A549 (cell line): ENCODE data around the gene BNIP3. TPM values are rescaled to one million over a fixed set of nuclear protein-coding genes. Genes with fewer than 3 reads are reported as not detected.

Source experiments
- ATAC-seq, 2 experiments: fragments of 200-7000 bp in 1 of 2; fragments of >200 bp in 1 of 2; cut with Nextera tagmentation in 1 of 2; cut with Tn5 transposase in 1 of 2; 3 replicates each; pipeline versions ENCODE4 v1.8.0 to v1.9.1; 2018 to 2020; ENCODE audit warnings: mild to moderate bottlenecking in 1 of 2, moderate library complexity in 1 of 2
- CTCF ChIA-PET: fragments of 300-600 bp; sonication (Branson Sonifier 250); formaldehyde crosslinking; extraction: SDS; loops from one replicate; lab custom pipeline; 2021; ENCODE audit warnings: antibody characterized with exemption, inconsistent platforms; lab: Yijun Ruan, JAX
- POLR2A ChIA-PET: fragments of 350-600 bp; formaldehyde crosslinking; extraction: SDS; loops from one replicate; lab custom pipeline; 2021; ENCODE audit warnings: antibody characterized with exemption, inconsistent platforms; lab: Yijun Ruan, JAX
- DNase-seq, 2 experiments: peaks; one replicate each; pipeline versions ENCODE4 v3.0.0 to v3.0.0-alpha.2; 2011 to 2016; ENCODE audit warnings: low read depth in 1 of 2, low spot score in 1 of 2
- FAIRE-seq: peaks from 2 replicates; lab custom pipeline; 2011; peaks lifted over from hg19 to GRCh38; lab: Jason Lieb, UNC
- H3K27ac ChIP-seq, 2 experiments: fragments of >200 bp; sonication (Bioruptor Twin); formaldehyde crosslinking; 3 replicates each; pipeline ENCODE4 v1.5.1; 2016 to 2017
- H3K4me1 ChIP-seq: fragments of >200 bp; sonication (Bioruptor Twin); formaldehyde crosslinking; 3 replicates; pipeline ENCODE4 v1.6.1; 2016
- H3K4me2 ChIP-seq: fragments of >200 bp; sonication (Bioruptor Twin); formaldehyde crosslinking; 3 replicates; pipeline ENCODE4 v1.6.1; 2016
- H3K4me3 ChIP-seq: fragments of >200 bp; sonication (Bioruptor Twin); formaldehyde crosslinking; 3 replicates; pipeline ENCODE4 v1.5.1; 2016
- H3K9me3 ChIP-seq: fragments of >200 bp; sonication (Bioruptor Twin); formaldehyde crosslinking; 3 replicates; pipeline ENCODE4 v1.6.1; 2016
- CBX2 ChIP-seq: fragments of 200-600 bp; sonication (generic); IDR thresholded peaks from 2 replicates; pipeline ENCODE4 v1.6.1; 2016; ENCODE audit warnings: low read depth, mild to moderate bottlenecking, borderline replicate concordance
- CBX8 ChIP-seq: fragments of 200-600 bp; sonication (generic); IDR thresholded peaks from 2 replicates; pipeline ENCODE4 v1.6.1; 2016
- CEBPB ChIP-seq, 2 experiments: fragments of >200 bp in 1 of 2; sonication (Bioruptor Twin) in 1 of 2; formaldehyde crosslinking in 1 of 2; IDR thresholded peaks; 2 replicates each; pipeline ENCODE4 v1.6.1; 2012 to 2016
- EHF ChIP-seq: fragments of 250-450 bp; sonication (Bioruptor Pico); IDR thresholded peaks from 2 replicates; pipeline ENCODE4 v1.5.0; 2020; ENCODE audit warnings: mild to moderate bottlenecking
- FOSB ChIP-seq: fragments of 250-450 bp; sonication (Bioruptor Pico); IDR thresholded peaks from 2 replicates; pipeline ENCODE4 v1.5.0; 2020; ENCODE audit warnings: mild to moderate bottlenecking, moderate library complexity
- FOSL2 ChIP-seq, 2 experiments: fragments of 450-650 bp in 1 of 2; fragments of >200 bp in 1 of 2; sonication (Bioruptor Twin) in 1 of 2; formaldehyde crosslinking; IDR thresholded peaks; 2 replicates each; pipeline versions ENCODE4 v1.5.0 to v1.6.1; 2016 to 2020; ENCODE audit warnings: mild to moderate bottlenecking in 1 of 2, moderate library complexity in 1 of 2
- FOXS1 ChIP-seq: fragments of 250-450 bp; sonication (Bioruptor Pico); IDR thresholded peaks from 2 replicates; pipeline ENCODE4 v1.5.0; 2020; ENCODE audit warnings: mild to moderate bottlenecking, moderate library complexity
- HDAC2 ChIP-seq: fragments of 200-600 bp; sonication (generic); IDR thresholded peaks from 2 replicates; pipeline ENCODE4 v1.6.1; 2016
- HOXB13 ChIP-seq: fragments of 250-450 bp; sonication (Bioruptor Pico); IDR thresholded peaks from 2 replicates; pipeline ENCODE4 v1.5.0; 2020; ENCODE audit warnings: low read depth, mild to moderate bottlenecking, moderate library complexity
- HOXB5 ChIP-seq: fragments of 250-450 bp; sonication (Bioruptor Pico); IDR thresholded peaks from 2 replicates; pipeline ENCODE4 v1.5.0; 2020; ENCODE audit warnings: mild to moderate bottlenecking, moderate library complexity
- KDM5A ChIP-seq: fragments of 200-600 bp; sonication (generic); IDR thresholded peaks from 2 replicates; pipeline ENCODE4 v1.6.1; 2016; ENCODE audit warnings: antibody characterized with exemption, mild to moderate bottlenecking
- MAFK ChIP-seq: fragments of 450-650 bp; IDR thresholded peaks from 2 replicates; pipeline ENCODE4 v1.6.1; 2014; ENCODE audit not compliant: partially characterized antibody
- NPAS2 ChIP-seq: fragments of 250-450 bp; sonication (Bioruptor Pico); IDR thresholded peaks from 2 replicates; pipeline ENCODE4 v1.8.0; 2022; ENCODE audit warnings: mild to moderate bottlenecking, moderate library complexity, borderline replicate concordance
- NR3C1 ChIP-seq: fragments of >200 bp; sonication (Bioruptor Twin); formaldehyde crosslinking; IDR thresholded peaks from 3 replicates; pipeline ENCODE4 v1.6.1; 2017
- PBX3 ChIP-seq: IDR thresholded peaks from 2 replicates; pipeline ENCODE4 v1.6.1; 2012
- POLR2AphosphoS2 ChIP-seq: conservative IDR thresholded peaks from 2 replicates; pipeline ENCODE4 v1.6.1; 2012; ENCODE audit warnings: low read length, improper control_type of control experiment, inconsistent platforms
- RAD21 ChIP-seq, 2 experiments: fragments of >200 bp in 1 of 2; sonication (Bioruptor Twin) in 1 of 2; formaldehyde crosslinking in 1 of 2; IDR thresholded peaks in 1 of 2; conservative IDR thresholded peaks in 1 of 2; 2 replicates in 1 of 2; 3 replicates in 1 of 2; pipeline ENCODE4 v1.6.1; 2012 to 2018; ENCODE audit warnings: inconsistent platforms in 1 of 2
- RCOR1 ChIP-seq: fragments of 150-350 bp; IDR thresholded peaks from 2 replicates; pipeline ENCODE4 v1.6.1; 2014; ENCODE audit warnings: antibody characterized with exemption, low read length, low read depth
- SMC3 ChIP-seq: fragments of >200 bp; sonication (Bioruptor Twin); formaldehyde crosslinking; IDR thresholded peaks from 3 replicates; pipeline ENCODE4 v1.6.1; 2018; ENCODE audit warnings: inconsistent platforms
- TFCP2L1 ChIP-seq: fragments of 250-450 bp; sonication (Bioruptor Pico); IDR thresholded peaks from 2 replicates; pipeline ENCODE4 v1.5.0; 2021; ENCODE audit warnings: mild to moderate bottlenecking
- ZFP36 ChIP-seq: fragments of 450-650 bp; IDR thresholded peaks from 2 replicates; pipeline ENCODE4 v1.6.1; 2014; ENCODE audit warnings: borderline replicate concordance; ENCODE audit not compliant: partially characterized antibody
- WGBS: methylation state at CpG from one replicate; pipeline ENCODE4 v1.1.6; 2017; ENCODE audit errors: missing lambda C conversion rate; 5-methylcytosine and 5-hydroxymethylcytosine counted together
- polyA plus RNA-seq, 4 experiments: library from polyadenylated mRNA; depleted of rRNA in 3 of 4; stranded (reverse); fragments of >200 nt; fragmentation: RNase III in 1 of 4; extraction: RNeasy Plus Mini Kit Qiagen cat#74134 plus additional on column Dnase treatment in 1 of 4; gene quantifications; 2 replicates in 3 of 4; 3 replicates in 1 of 4; pipeline ENCODE4 v1.2.3, GENCODE V29; 2011 to 2017
- TF ChIP-seq, protein P1 (sequence below): fragments of 200-600 bp; sonication (generic); IDR thresholded peaks from 2 replicates; pipeline ENCODE4 v1.6.1; 2016; ENCODE audit warnings: antibody characterized with exemption, mild to moderate bottlenecking, moderate library complexity
- TF ChIP-seq, protein P2 (sequence below): fragments of 150-350 bp; IDR thresholded peaks from 2 replicates; pipeline ENCODE4 v1.6.1; 2014; ENCODE audit warnings: low read depth, mild to moderate bottlenecking, low read length

BNIP3 gene
- polyA plus RNA-seq, 2 of the 4 experiments (the other 2 are of a cell fraction): 46.9 to 51.2 TPM

- DNase-seq (no peak), ATAC-seq (no peak), FAIRE-seq (no peak)
- Histone ChIP-seq H3K4me2 (no peak overlapping the region), H3K4me3 (no peak overlapping the region), H3K27ac (no peak overlapping the region), H3K4me1 (peaks cover 5% of the 10 kb centered on the region; the same call in 1 of the 3 replicates), H3K9me3 (no peaks in the 10 kb centered on the region)
- WGBS: 93% methylated on average over 20 of the region's 20 CpGs
- POLR2A ChIA-PET: interaction anchor here (0.6 kb wide), 1 partner anchor 220 kb away, joined by 3 read pairs; no protein-coding TSS in a partner anchor
- TF ChIP-seq RCOR1 (no peak), CBX8 (no peak), RAD21 (conservative IDR thresholded peaks at IDR 0.05 in 1 of 2, IDR thresholded peaks at IDR 0.05 in 1 of 2) (no peak), NPAS2 (CRISPR knock-in tag) (no peak), KDM5A (no peak), FOSB (CRISPR knock-in tag) (no peak), EHF (CRISPR knock-in tag) (no peak), HOXB13 (CRISPR knock-in tag) (no peak), FOXS1 (CRISPR knock-in tag) (no peak), TFCP2L1 (no peak), PBX3 (no peak), NR3C1 (no peak), CBX2 (no peak), FOSL2 (IDR thresholded peaks at IDR 0.05) (no peak), FOSL2 (CRISPR knock-in tag; IDR thresholded peaks at IDR 0.05) (no peak), HOXB5 (CRISPR knock-in tag) (no peak), CEBPB (IDR thresholded peaks at IDR 0.05) (no peak), HDAC2 (no peak), ZFP36 (no peak)
- TF ChIP-seq, protein P1, sequence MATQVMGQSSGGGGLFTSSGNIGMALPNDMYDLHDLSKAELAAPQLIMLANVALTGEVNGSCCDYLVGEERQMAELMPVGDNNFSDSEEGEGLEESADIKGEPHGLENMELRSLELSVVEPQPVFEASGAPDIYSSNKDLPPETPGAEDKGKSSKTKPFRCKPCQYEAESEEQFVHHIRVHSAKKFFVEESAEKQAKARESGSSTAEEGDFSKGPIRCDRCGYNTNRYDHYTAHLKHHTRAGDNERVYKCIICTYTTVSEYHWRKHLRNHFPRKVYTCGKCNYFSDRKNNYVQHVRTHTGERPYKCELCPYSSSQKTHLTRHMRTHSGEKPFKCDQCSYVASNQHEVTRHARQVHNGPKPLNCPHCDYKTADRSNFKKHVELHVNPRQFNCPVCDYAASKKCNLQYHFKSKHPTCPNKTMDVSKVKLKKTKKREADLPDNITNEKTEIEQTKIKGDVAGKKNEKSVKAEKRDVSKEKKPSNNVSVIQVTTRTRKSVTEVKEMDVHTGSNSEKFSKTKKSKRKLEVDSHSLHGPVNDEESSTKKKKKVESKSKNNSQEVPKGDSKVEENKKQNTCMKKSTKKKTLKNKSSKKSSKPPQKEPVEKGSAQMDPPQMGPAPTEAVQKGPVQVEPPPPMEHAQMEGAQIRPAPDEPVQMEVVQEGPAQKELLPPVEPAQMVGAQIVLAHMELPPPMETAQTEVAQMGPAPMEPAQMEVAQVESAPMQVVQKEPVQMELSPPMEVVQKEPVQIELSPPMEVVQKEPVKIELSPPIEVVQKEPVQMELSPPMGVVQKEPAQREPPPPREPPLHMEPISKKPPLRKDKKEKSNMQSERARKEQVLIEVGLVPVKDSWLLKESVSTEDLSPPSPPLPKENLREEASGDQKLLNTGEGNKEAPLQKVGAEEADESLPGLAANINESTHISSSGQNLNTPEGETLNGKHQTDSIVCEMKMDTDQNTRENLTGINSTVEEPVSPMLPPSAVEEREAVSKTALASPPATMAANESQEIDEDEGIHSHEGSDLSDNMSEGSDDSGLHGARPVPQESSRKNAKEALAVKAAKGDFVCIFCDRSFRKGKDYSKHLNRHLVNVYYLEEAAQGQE: no peak
- TF ChIP-seq, protein P2, sequence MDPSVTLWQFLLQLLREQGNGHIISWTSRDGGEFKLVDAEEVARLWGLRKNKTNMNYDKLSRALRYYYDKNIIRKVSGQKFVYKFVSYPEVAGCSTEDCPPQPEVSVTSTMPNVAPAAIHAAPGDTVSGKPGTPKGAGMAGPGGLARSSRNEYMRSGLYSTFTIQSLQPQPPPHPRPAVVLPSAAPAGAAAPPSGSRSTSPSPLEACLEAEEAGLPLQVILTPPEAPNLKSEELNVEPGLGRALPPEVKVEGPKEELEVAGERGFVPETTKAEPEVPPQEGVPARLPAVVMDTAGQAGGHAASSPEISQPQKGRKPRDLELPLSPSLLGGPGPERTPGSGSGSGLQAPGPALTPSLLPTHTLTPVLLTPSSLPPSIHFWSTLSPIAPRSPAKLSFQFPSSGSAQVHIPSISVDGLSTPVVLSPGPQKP: no peak
- TF ChIP-seq, all 56 proteins: peak for 0
- CTCF ChIA-PET: interaction anchor here (1.2 to 1.6 kb wide), 3 partner anchors 10 to 52 kb away, joined by 3 to 4 read pairs (median 3); no protein-coding TSS in a partner anchor
Observed at GRCh38 chr10:131937836-131938235, 43.9 kb downstream of the BNIP3 start.

DNA sequence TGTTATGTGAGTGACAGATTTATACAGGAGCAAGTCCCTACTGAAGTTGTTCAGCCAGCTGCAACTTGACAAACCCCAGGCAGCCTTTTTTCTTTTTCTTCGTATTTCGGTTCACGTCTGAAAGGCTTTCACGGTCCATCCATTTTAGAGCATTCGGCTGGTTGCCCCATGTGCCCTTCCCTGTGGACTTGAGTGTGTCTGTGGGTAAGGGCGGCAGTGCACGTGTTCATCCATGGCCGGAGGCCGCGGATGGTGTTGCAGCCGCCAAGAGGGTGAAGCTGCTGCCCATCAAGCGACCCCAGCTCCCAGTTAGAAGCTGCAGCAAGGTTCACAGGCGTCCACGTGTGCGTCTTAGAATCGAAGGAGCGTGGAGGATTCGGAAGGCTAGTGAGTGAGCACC is 45.0 kb downstream of the BNIP3 start:
- ATAC-seq: no peak
- no peak for FAIRE-seq
- TF ChIP-seq MAFK (no peak), SMC3 (no peak), POLR2AphosphoS2 (no peak)
- 94% methylated on average over 18 of the region's 18 CpGs for WGBS
- no peaks in the 10 kb centered on the region for H3K9me3 ChIP-seq
- H3K4me1 ChIP-seq: peaks cover 6% of the 10 kb centered on the region; the same call in 1 of the 3 replicates
- POLR2A ChIA-PET: no interaction called here
- H3K27ac ChIP-seq: no peak overlapping the region
- no peak overlapping the region for H3K4me3 ChIP-seq
- CTCF ChIA-PET: interaction anchor here (1.2 to 1.8 kb wide), 4 partner anchors 10 to 51 kb away, joined by 3 to 5 read pairs (median 4); no protein-coding TSS in a partner anchor
- H3K4me2 ChIP-seq: no peak overlapping the region
- DNase-seq: no peak
